Activated naive CD8-positive, alpha-beta T cell treated with anti-CD3 and anti-CD28 coated beads, Interleukin-2, amount 10 ng/mL, durations not matched to agents 7 days and 5 days (primary cell): ENCODE results near the gene NR3C2. TPM values are rescaled to one million over a fixed set of nuclear protein-coding genes. Genes with fewer than 3 reads are reported as not detected.
"Not testable (repeated sequence)": the region's sequence is repeated elsewhere in the genome, so short reads cannot be mapped to it uniquely, and the experiment has no call there.

Experiments used
- ATAC-seq: fragments of 150-1000 bp; cut with Tn5 transposase; one replicate; pipeline ENCODE4 v1.10.0; 2021; ENCODE audit warnings: low read depth, moderate library complexity
- POLR2A ChIA-PET: fragments of 350-600 bp; sonication (Branson Sonifier 250); formaldehyde crosslinking; loops from one replicate; lab custom pipeline; 2021; ENCODE audit warnings: antibody characterized with exemption; lab: Charles Lee
- DNase-seq: peaks from one replicate; pipeline ENCODE4 v3.0.0; 2021
- H3K27ac Mint-ChIP-seq: one replicate; pipeline ENCODE4 v1.8.0; 2022; ENCODE audit warnings: mild to moderate bottlenecking, mixed read lengths
- H3K27me3 Mint-ChIP-seq: one replicate; pipeline ENCODE4 v1.8.0; 2022; ENCODE audit warnings: mild to moderate bottlenecking, moderate library complexity, mixed read lengths
- H3K36me3 Mint-ChIP-seq: one replicate; pipeline ENCODE4 v1.8.0; 2021; ENCODE audit warnings: mild to moderate bottlenecking, mixed read lengths
- H3K4me1 Mint-ChIP-seq: one replicate; pipeline ENCODE4 v1.8.0; 2021; ENCODE audit warnings: mixed read lengths
- H3K4me3 Mint-ChIP-seq: one replicate; pipeline ENCODE4 v1.8.0; 2022; ENCODE audit warnings: mild to moderate bottlenecking, moderate library complexity, mixed read lengths
- H3K9me3 Mint-ChIP-seq: one replicate; pipeline ENCODE4 v1.8.0; 2021; ENCODE audit warnings: mixed read lengths
- total RNA-seq, 2 experiments: library from RNA; stranded (reverse); gene quantifications; one replicate each; pipeline ENCODE4 v1.2.3, GENCODE V29; 2021

The NR3C2 gene
- total RNA-seq, 2 experiments from 2014 or later: 19.5 to 24.4 TPM

- H3K9me3 Mint-ChIP-seq: peaks cover 5% of the 10 kb centered on the region
- H3K27me3 Mint-ChIP-seq: no peaks in the 10 kb centered on the region
- peaks cover 1% of the 10 kb centered on the region for H3K36me3 Mint-ChIP-seq
- no peak overlapping the region for H3K27ac Mint-ChIP-seq
- POLR2A ChIA-PET: no interaction called here
- ATAC-seq (no peak), DNase-seq (no peak)
- peaks cover 5% of the 10 kb centered on the region for H3K4me1 Mint-ChIP-seq
- no peak overlapping the region for H3K4me3 Mint-ChIP-seq
These were observed 97.3 kb downstream of the NR3C2 start for GRCh38 chr4:148344941-148345340.

DNA sequence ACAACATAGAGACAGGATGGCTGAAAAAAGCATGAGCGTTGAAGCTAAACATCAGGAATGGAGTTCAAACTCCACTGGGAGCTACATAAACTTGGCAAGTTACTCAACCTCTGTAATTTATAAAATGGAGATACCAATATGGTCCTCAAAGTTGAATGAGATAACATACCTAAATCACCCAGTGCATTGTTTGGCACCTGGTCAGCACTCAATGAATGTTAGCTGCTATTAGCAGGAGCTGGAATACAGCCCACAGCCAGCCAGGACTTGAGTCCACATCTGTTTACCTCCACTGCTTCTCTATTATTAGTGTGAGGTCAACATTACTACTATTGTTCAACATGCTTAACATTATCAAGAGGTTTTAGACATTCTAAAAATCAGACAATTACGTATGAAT, 97.9 kb downstream of the NR3C2 start:
- POLR2A ChIA-PET: no interaction called here
- peaks cover 5% of the 10 kb centered on the region for H3K36me3 Mint-ChIP-seq
- peaks cover 5% of the 10 kb centered on the region for H3K4me1 Mint-ChIP-seq
- H3K9me3 Mint-ChIP-seq: peaks cover 6% of the 10 kb centered on the region
- H3K4me3 Mint-ChIP-seq: no peak overlapping the region
- no peak overlapping the region for H3K27ac Mint-ChIP-seq
- ATAC-seq (no peak), DNase-seq (no peak)
- H3K27me3 Mint-ChIP-seq: no peaks in the 10 kb centered on the region

DNA sequence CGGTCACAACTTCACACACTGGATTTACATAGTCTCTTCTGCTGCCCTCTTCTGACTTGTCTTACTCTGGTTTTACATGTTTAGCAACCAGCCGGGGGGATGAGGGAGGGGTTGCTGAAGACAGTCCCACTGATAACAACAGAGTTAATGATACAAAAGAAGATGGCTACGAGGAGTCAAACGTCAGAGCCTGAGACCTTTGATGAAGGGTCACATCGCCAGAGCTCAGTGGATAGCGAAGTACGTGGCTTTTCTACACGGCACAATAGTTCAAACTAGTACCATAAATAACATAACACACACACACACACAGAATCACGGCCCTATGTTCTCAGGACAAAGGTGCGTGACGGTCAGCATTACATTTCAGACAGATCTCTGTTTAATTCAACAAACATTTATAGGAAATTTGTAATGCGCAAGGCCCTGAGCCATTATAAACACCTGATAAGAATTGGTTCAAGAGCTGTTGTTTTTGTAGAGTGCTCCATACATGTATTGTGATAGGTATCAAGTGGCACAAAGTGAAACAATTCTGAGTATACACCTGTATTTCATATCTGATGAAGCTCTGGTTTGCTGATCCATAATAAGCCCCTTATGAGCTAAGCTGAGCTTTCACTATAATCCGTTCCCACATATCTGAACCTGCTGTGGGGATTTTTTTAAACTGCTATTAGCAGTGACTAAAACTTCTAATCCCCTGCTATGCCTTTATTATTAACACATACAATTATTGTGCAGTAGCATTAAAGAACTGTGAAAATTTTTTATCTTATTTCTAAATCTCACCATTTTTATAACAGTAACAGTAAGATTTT, 100.0 kb downstream of the NR3C2 start:
- no peak for ATAC-seq
- peaks cover 8% of the 10 kb centered on the region for H3K9me3 Mint-ChIP-seq
- no peaks in the 10 kb centered on the region for H3K4me1 Mint-ChIP-seq
- no peaks in the 10 kb centered on the region for H3K27me3 Mint-ChIP-seq
- no peak overlapping the region for H3K4me3 Mint-ChIP-seq
- POLR2A ChIA-PET: no interaction called here
- no peak overlapping the region for H3K27ac Mint-ChIP-seq
- DNase-seq: no peak
- peaks cover 7% of the 10 kb centered on the region for H3K36me3 Mint-ChIP-seq

GRCh38 chr4:148335133-148335532, 107.1 kb downstream of the NR3C2 start:
- Mint-ChIP-seq H3K4me1 (no peaks in the 10 kb centered on the region), H3K4me3 (no peak overlapping the region), H3K36me3 (peaks cover 11% of the 10 kb centered on the region), H3K9me3 (peaks cover 8% of the 10 kb centered on the region), H3K27ac (no peak overlapping the region), H3K27me3 (no peaks in the 10 kb centered on the region)
- ATAC-seq: no peak
- POLR2A ChIA-PET: no interaction called here
- no peak for DNase-seq

DNA sequence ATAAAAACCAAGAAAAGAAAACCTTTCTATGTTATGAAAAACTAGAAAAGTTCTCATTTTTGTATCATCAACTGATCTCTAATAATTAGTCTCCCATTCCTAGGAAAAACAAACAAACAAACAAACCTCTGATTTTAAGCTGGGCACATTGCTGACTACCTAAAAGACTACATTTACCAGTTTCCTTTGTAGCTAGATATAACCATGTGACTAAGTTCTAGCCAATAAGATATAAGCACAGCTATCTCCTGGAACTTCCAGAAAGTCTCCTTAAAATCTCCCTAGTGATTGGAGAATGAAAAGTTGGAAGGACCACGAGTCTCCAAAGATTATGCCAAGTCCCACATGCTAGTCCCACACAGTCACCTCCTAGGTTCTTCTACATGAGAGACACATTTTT, 108.9 kb downstream of the NR3C2 start:
- Mint-ChIP-seq H3K36me3 (peaks cover 5% of the 10 kb centered on the region), H3K4me1 (no peaks in the 10 kb centered on the region)
- POLR2A ChIA-PET: no interaction called here

DNA sequence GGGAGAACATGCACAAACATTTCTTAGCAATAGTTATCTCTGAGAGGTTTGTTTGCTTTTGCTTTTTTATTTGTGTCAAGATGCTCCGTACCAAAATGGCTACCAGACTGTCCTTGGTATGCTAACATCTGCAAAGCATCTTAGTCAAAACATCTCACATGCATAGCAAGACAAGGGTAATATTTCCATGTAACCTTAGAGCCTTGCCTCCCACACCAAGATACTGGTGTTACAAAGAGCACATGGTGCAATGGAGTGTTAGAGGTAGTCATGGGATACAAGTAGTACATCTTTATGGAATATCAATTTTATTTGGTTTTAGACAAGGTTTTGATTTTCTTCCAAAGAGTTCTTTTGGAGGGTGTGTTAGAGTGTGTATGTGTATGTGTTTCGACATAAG, 109.7 kb downstream of the NR3C2 start:
- Mint-ChIP-seq H3K4me1 (no peaks in the 10 kb centered on the region), H3K9me3 (peaks cover 4% of the 10 kb centered on the region), H3K27me3 (no peaks in the 10 kb centered on the region), H3K36me3 (peaks cover 5% of the 10 kb centered on the region), H3K27ac (no peak overlapping the region), H3K4me3 (no peak overlapping the region)
- ATAC-seq (no peak), DNase-seq (no peak)
- POLR2A ChIA-PET: no interaction called here

More for the DNA sequence above, 108.9 kb downstream of the NR3C2 start:
- no peaks in the 10 kb centered on the region for H3K27me3 Mint-ChIP-seq
- H3K27ac Mint-ChIP-seq: no peak overlapping the region
- H3K4me3 Mint-ChIP-seq: no peak overlapping the region
- ATAC-seq (no peak), DNase-seq (no peak)
- H3K9me3 Mint-ChIP-seq: peaks cover 4% of the 10 kb centered on the region

- Mint-ChIP-seq H3K4me3 (no peak overlapping the region), H3K36me3 (peaks cover 5% of the 10 kb centered on the region)
- POLR2A ChIA-PET: no interaction called here
These were observed 111.5 kb downstream of the NR3C2 start for GRCh38 chr4:148330724-148331123.

GRCh38 chr4:148330161-148330560, 112.1 kb downstream of the NR3C2 start:
- POLR2A ChIA-PET: no interaction called here
- no peak overlapping the region for H3K27ac Mint-ChIP-seq
- peaks cover 1% of the 10 kb centered on the region for H3K4me1 Mint-ChIP-seq
- DNase-seq: no peak
- H3K4me3 Mint-ChIP-seq: no peak overlapping the region
- no peak for ATAC-seq
- peaks cover 5% of the 10 kb centered on the region for H3K9me3 Mint-ChIP-seq
- H3K36me3 Mint-ChIP-seq: peaks cover 5% of the 10 kb centered on the region
- no peaks in the 10 kb centered on the region for H3K27me3 Mint-ChIP-seq

More at GRCh38 chr4:148330724-148331123, 111.5 kb downstream of the NR3C2 start:
- no peak overlapping the region for H3K27ac Mint-ChIP-seq
- DNase-seq: no peak
- H3K9me3 Mint-ChIP-seq: peaks cover 4% of the 10 kb centered on the region
- H3K27me3 Mint-ChIP-seq: no peaks in the 10 kb centered on the region
- no peaks in the 10 kb centered on the region for H3K4me1 Mint-ChIP-seq
- no peak for ATAC-seq

DNA sequence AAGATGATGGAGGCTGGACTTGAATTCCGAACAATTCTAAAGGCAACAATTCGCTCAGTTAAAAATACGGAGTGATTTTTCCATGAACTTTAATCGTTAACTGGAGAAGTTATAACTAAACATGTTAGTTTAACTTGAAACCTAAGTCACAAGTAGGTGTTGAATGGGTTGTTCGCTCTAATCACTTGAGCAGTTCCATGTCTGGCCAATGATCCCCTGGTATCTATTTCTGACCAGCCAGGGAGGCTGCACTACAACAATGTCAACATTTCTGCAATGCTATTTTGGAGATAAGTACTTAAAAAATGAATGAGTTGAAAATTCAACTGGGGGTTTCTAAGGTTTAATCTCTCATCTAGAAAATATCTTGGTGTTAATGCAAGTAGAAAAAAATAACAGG, 112.5 kb downstream of the NR3C2 start:
- Mint-ChIP-seq H3K36me3 (peaks cover 3% of the 10 kb centered on the region), H3K27me3 (no peaks in the 10 kb centered on the region), H3K4me1 (peaks cover 1% of the 10 kb centered on the region), H3K9me3 (peaks cover 9% of the 10 kb centered on the region), H3K4me3 (no peak overlapping the region), H3K27ac (no peak overlapping the region)
- POLR2A ChIA-PET: no interaction called here
- ATAC-seq (no peak), DNase-seq (no peak)

GRCh38 chr4:148327683-148328082, 114.5 kb downstream of the NR3C2 start:
- POLR2A ChIA-PET: no interaction called here
- no peak for ATAC-seq
- Mint-ChIP-seq H3K27ac (no peak overlapping the region), H3K9me3 (peaks cover 10% of the 10 kb centered on the region), H3K4me1 (peaks cover 1% of the 10 kb centered on the region), H3K27me3 (no peaks in the 10 kb centered on the region), H3K36me3 (peaks cover 7% of the 10 kb centered on the region), H3K4me3 (no peak overlapping the region)
- no peak for DNase-seq

- H3K27me3 Mint-ChIP-seq, ATAC-seq, H3K4me3 Mint-ChIP-seq, DNase-seq, H3K27ac Mint-ChIP-seq, H3K36me3 Mint-ChIP-seq, POLR2A ChIA-PET, H3K4me1 Mint-ChIP-seq: not testable (repeated sequence)
- H3K9me3 Mint-ChIP-seq: peaks cover 12% of the 10 kb centered on the region
These were observed 118.9 kb downstream of the NR3C2 start for GRCh38 chr4:148323316-148323715.

GRCh38 chr4:148315049-148315448, 127.2 kb downstream of the NR3C2 start:
- Mint-ChIP-seq H3K27ac (no peak overlapping the region), H3K9me3 (peaks cover 2% of the 10 kb centered on the region), H3K4me3 (no peak overlapping the region), H3K36me3 (no peaks in the 10 kb centered on the region), H3K27me3 (no peaks in the 10 kb centered on the region), H3K4me1 (peaks cover 2% of the 10 kb centered on the region)
- DNase-seq (no peak), ATAC-seq (no peak)
- POLR2A ChIA-PET: no interaction called here

DNA sequence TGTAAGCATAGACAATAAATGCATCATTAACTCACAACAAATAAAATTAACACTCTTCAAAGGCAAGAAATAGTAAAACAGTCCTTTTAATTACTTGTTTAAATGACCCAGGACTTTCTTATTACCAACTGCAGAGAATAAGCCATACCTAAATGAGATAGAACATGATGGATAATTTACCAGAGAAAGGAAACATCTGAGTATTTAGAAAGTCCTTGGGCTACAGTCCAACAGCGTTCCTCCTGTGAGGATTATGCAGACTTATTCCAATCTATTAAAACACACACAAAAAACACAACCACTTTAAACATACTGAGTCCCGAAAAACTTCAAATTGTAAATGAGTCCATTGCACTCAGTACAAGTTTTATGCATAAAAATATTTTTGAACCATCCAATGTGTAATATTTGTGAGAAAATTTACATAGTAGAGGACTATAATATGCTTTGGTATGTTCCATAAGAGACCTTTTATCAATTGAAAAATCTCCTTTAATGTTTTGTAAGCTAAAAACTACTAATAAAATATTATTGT, 129.2 kb downstream of the NR3C2 start:
- H3K9me3 Mint-ChIP-seq: no peaks in the 10 kb centered on the region
- POLR2A ChIA-PET: no interaction called here
- no peaks in the 10 kb centered on the region for H3K36me3 Mint-ChIP-seq
- no peak overlapping the region for H3K27ac Mint-ChIP-seq
- no peak for ATAC-seq
- no peak overlapping the region for H3K4me3 Mint-ChIP-seq
- H3K4me1 Mint-ChIP-seq: peaks cover 2% of the 10 kb centered on the region
- H3K27me3 Mint-ChIP-seq: no peaks in the 10 kb centered on the region
- no peak for DNase-seq

DNA sequence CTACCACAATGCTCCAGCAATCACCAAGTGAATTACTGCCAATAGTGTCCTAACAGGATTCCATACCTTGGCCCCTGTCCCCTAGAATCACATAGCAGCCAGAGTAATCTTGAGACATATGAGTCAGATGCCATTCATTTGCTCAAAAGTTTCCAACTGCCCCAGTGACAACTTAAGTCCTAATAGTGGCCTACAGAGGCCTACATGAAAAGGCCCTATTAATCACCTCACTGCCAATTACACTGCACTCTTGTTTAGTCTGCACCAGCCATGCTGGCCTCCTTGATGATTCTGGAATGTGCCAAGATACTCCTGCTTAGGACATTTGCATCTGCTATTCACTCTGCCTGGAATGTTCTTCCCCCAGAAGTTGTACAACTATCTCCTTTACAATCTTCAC, 130.7 kb downstream of the NR3C2 start:
- no peak overlapping the region for H3K27ac Mint-ChIP-seq
- H3K36me3 Mint-ChIP-seq: peaks cover 1% of the 10 kb centered on the region
- no peaks in the 10 kb centered on the region for H3K27me3 Mint-ChIP-seq
- POLR2A ChIA-PET: no interaction called here
- H3K4me1 Mint-ChIP-seq: peaks cover 2% of the 10 kb centered on the region
- no peak overlapping the region for H3K4me3 Mint-ChIP-seq
- DNase-seq: no peak
- H3K9me3 Mint-ChIP-seq: no peaks in the 10 kb centered on the region
- no peak for ATAC-seq
